Measurements from ENCODE around the gene RPL32. TPM values are rescaled to one million over a fixed set of nuclear protein-coding genes. Genes with fewer than 3 reads are reported as not detected.
"Not testable (repeated sequence)": the region's sequence is repeated elsewhere in the genome, so short reads cannot be mapped to it uniquely, and the experiment has no call there.

The RPL32 gene
- total RNA-seq, 1 experiment from 2014 or later: 1,643 TPM

DNA sequence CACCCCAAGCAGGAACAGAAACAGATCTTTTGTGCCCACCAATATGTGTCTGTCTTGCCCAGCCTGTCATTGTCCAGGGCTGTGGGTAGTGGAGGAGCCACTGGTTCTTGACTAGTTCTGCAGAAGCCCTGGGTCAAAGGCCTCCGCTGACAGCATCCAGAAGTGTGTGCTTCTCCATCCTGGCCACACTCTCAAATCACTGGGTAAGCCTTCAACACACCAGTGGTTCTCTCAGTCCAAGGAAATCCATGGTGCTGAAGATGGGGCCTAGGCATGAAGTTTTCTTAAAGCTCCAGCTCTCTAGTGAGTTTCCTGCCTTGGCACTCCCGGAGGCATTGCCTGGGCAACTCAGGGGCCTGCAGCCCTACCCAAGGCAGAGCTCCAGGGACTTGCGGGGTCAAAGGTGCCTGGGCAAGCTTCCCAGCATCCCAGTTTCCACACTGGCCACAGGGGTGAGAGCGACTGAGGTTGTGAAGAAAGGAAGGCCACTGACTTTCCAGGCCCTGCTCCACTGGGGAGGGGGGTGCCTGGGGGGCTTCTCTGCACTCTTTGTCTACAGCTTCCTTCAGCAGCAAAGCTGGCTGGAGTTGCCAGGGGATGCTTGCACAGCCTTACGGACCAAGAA is 37.9 kb upstream of the RPL32 start (continued):
- TF ChIP-seq ATF1 (CRISPR knock-in tag; IDR thresholded peaks at IDR 0.05) (no peak), SOX15 (CRISPR knock-in tag; IDR thresholded peaks at IDR 0.05) (no peak), AR (CRISPR knock-in tag; IDR thresholded peaks at IDR 0.05) (no peak)

GRCh38 chr3:12878758-12879157 is 37.4 kb upstream of the RPL32 start:
- H3K4me1 Mint-ChIP-seq; H3K36me3 Mint-ChIP-seq; ATAC-seq; DNase-seq (ENCODE audit: low spot score); POLR2A ChIA-PET; H3K4me3 Mint-ChIP-seq; H3K9me3 Mint-ChIP-seq; H3K27ac Mint-ChIP-seq: not testable (repeated sequence)
- H3K27me3 Mint-ChIP-seq (ENCODE audit: low read depth): peaks cover 42% of the 10 kb centered on the region
- CTCF ChIA-PET: interaction anchor here (1.0 to 7.2 kb wide), 2 partner anchors 11 to 13 kb away, joined by 4 to 57 read pairs; no protein-coding TSS in a partner anchor

DNA sequence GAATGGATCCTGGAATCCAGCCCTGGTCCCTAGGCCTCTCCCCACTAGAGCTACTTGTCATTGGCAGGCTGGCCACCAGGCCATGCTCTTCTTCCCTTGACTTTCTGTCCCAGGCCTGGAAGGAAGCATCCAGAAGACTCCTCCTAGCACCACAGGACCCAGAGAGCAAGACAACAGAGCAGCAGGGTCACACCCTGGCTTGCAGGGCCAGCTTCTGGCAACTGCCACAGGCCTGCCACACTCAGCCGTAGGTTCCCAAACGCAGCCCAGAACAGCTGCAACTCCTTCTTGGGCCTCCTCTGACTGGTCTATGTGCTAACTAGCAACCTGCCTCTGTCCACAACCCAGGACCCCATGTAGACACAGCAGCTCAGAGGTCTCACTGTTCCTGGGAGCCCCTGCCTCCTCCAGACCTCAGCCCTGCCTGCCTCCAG is 36.8 kb upstream of the RPL32 start:
- no peak for TF ChIP-seq ZNF416 (CRISPR knock-in tag; IDR thresholded peaks at IDR 0.05)
- no peak for TF ChIP-seq MAX (CRISPR knock-in tag; IDR thresholded peaks at IDR 0.05)
- TF ChIP-seq ZNF219 (CRISPR knock-in tag; IDR thresholded peaks at IDR 0.05; ENCODE audit: borderline replicate concordance): no peak
- TF ChIP-seq CTCF (IDR thresholded peaks at IDR 0.05): no peak
- TF ChIP-seq ZNF317 (CRISPR knock-in tag; IDR thresholded peaks at IDR 0.05; ENCODE audit: borderline replicate concordance, low read depth): no peak
- TF ChIP-seq, protein P1, sequence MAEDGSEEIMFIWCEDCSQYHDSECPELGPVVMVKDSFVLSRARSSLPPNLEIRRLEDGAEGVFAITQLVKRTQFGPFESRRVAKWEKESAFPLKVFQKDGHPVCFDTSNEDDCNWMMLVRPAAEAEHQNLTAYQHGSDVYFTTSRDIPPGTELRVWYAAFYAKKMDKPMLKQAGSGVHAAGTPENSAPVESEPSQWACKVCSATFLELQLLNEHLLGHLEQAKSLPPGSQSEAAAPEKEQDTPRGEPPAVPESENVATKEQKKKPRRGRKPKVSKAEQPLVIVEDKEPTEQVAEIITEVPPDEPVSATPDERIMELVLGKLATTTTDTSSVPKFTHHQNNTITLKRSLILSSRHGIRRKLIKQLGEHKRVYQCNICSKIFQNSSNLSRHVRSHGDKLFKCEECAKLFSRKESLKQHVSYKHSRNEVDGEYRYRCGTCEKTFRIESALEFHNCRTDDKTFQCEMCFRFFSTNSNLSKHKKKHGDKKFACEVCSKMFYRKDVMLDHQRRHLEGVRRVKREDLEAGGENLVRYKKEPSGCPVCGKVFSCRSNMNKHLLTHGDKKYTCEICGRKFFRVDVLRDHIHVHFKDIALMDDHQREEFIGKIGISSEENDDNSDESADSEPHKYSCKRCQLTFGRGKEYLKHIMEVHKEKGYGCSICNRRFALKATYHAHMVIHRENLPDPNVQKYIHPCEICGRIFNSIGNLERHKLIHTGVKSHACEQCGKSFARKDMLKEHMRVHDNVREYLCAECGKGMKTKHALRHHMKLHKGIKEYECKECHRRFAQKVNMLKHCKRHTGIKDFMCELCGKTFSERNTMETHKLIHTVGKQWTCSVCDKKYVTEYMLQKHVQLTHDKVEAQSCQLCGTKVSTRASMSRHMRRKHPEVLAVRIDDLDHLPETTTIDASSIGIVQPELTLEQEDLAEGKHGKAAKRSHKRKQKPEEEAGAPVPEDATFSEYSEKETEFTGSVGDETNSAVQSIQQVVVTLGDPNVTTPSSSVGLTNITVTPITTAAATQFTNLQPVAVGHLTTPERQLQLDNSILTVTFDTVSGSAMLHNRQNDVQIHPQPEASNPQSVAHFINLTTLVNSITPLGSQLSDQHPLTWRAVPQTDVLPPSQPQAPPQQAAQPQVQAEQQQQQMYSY (CRISPR knock-in tag; IDR thresholded peaks at IDR 0.05): no peak
- TF ChIP-seq CREB1 (CRISPR knock-in tag; IDR thresholded peaks at IDR 0.05): no peak
- no peak for TF ChIP-seq ESRRA (CRISPR knock-in tag; IDR thresholded peaks at IDR 0.05; ENCODE audit: borderline replicate concordance)
- peak; percentile 2; the same call in 1 of the 2 replicates for ATAC-seq
- Mint-ChIP-seq H3K4me1 (peaks cover 6% of the 10 kb centered on the region), H3K4me3 (no peak overlapping the region), H3K36me3 (no peaks in the 10 kb centered on the region), H3K9me3 (no peaks in the 10 kb centered on the region), H3K27me3 (ENCODE audit: low read depth) (peaks cover 42% of the 10 kb centered on the region), H3K27ac (no peak overlapping the region)
- no peak for DNase-seq (ENCODE audit: low spot score)
- ChIA-PET CTCF (interaction anchor here (0.6 to 7.2 kb wide), 6 partner anchors 9 to 657 kb away, joined by 3 to 57 read pairs (median 9); partner anchors contain the start of gene RPL32), POLR2A (no interaction called here)

DNA sequence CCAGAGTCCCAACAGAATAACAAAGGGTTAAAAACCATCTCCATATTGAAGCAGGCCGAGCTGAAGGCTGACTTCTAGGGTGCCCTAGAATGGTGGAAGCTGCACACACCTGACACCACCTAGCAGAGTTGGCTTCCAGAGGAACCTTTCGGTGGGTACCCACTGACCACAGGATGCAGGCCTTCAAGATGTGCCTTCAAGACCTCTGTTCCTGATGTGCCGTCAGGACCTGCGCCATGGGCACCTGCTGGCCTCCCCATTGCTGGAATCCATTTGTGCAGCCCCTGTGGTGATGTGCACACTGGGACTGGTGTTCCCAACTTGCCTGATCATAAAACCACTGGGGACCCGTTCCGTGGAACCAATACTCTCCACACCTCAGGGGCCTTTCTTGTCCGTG is 35.7 kb upstream of the RPL32 start:
- no peaks in the 10 kb centered on the region for H3K36me3 Mint-ChIP-seq
- ChIA-PET CTCF (interaction anchor here (1.2 to 7.2 kb wide), 8 partner anchors 8 to 118 kb away, joined by 3 to 57 read pairs (median 10); partner anchors contain the start of gene RPL32), POLR2A (no interaction called here)
- H3K27me3 Mint-ChIP-seq (ENCODE audit: low read depth): peaks cover 46% of the 10 kb centered on the region
- peaks cover 6% of the 10 kb centered on the region for H3K4me1 Mint-ChIP-seq
- H3K9me3 Mint-ChIP-seq: no peaks in the 10 kb centered on the region
- H3K27ac Mint-ChIP-seq: no peak overlapping the region
- DNase-seq (ENCODE audit: low spot score): no peak
- no peak for ATAC-seq
- no peak overlapping the region for H3K4me3 Mint-ChIP-seq
- TF ChIP-seq, protein P1 (CRISPR knock-in tag; IDR thresholded peaks at IDR 0.05): no peak
